Loucy (cell line): ENCODE data around the gene RBM26.

Source experiments
- H2AFZ ChIP-seq: fragments of 200-600 bp; sonication (generic); 2 replicates; pipeline ENCODE4 v1.6.0; 2016; ENCODE audit warnings: antibody characterized with exemption, mild to moderate bottlenecking, low read length, moderate library complexity
- H3F3A ChIP-seq: fragments of 200-600 bp; 2 replicates; pipeline ENCODE4 v1.6.0; 2016; ENCODE audit warnings: antibody characterized with exemption, low read depth, mild to moderate bottlenecking
- H3K27me3 ChIP-seq: fragments of 200-600 bp; sonication (generic); 2 replicates; pipeline ENCODE4 v1.6.1; 2014; ENCODE audit warnings: low read length, mild to moderate bottlenecking; ENCODE audit not compliant: insufficient read depth, poor library complexity, severe bottlenecking
- H3K36me3 ChIP-seq: fragments of 200-600 bp; sonication (generic); 2 replicates; pipeline ENCODE4 v1.6.1; 2016; ENCODE audit warnings: low read length; ENCODE audit not compliant: insufficient read depth
- H3K4me1 ChIP-seq: fragments of 200-600 bp; sonication (generic); 2 replicates; pipeline ENCODE4 v1.5.1; 2014; ENCODE audit warnings: low read length, mild to moderate bottlenecking; ENCODE audit not compliant: insufficient read depth, poor library complexity, severe bottlenecking
- H3K4me2 ChIP-seq: fragments of 200-600 bp; sonication (generic); 2 replicates; pipeline ENCODE4 v1.6.0; 2014; ENCODE audit warnings: antibody characterized with exemption, low read length, low read depth, mild to moderate bottlenecking; ENCODE audit not compliant: poor library complexity, severe bottlenecking
- H3K4me3 ChIP-seq: fragments of 200-600 bp; sonication (generic); 2 replicates; pipeline ENCODE4 v1.5.1; 2014; ENCODE audit warnings: low read length, mild to moderate bottlenecking, mixed read lengths; ENCODE audit not compliant: poor library complexity, severe bottlenecking
- H3K79me2 ChIP-seq: fragments of 200-600 bp; sonication (generic); 2 replicates; pipeline ENCODE4 v1.6.1; 2014; ENCODE audit warnings: low read length; ENCODE audit not compliant: insufficient read depth
- H3K9ac ChIP-seq: fragments of 200-600 bp; sonication (generic); 2 replicates; pipeline ENCODE4 v1.6.0; 2014; ENCODE audit warnings: mild to moderate bottlenecking, low read depth, low read length, moderate library complexity; ENCODE audit not compliant: poor library complexity, severe bottlenecking
- H3K9me2 ChIP-seq: fragments of 200-600 bp; sonication (generic); replicated peaks from 2 replicates; pipeline ENCODE4 v1.6.1; 2016; ENCODE audit warnings: low read depth, low read length, mixed read lengths
- H3K9me3 ChIP-seq: fragments of 200-600 bp; sonication (generic); 2 replicates; pipeline ENCODE4 v1.6.1; 2014; ENCODE audit warnings: mild to moderate bottlenecking, antibody characterized with exemption, low read length, low read depth; ENCODE audit not compliant: insufficient read depth
- H4K20me1 ChIP-seq: fragments of 200-600 bp; sonication (generic); 2 replicates; pipeline ENCODE4 v1.6.0; 2014; ENCODE audit warnings: antibody characterized with exemption, low read length, mild to moderate bottlenecking; ENCODE audit not compliant: insufficient read depth, poor library complexity, severe bottlenecking
- EZH2phosphoT487 ChIP-seq: fragments of 200-600 bp; IDR thresholded peaks from 2 replicates; pipeline ENCODE4 v1.6.1; 2018; ENCODE audit warnings: antibody characterized with exemption, mild to moderate bottlenecking, moderate library complexity, borderline replicate concordance
- TF ChIP-seq, protein P1 (sequence below): fragments of 200-600 bp; sonication (generic); conservative IDR thresholded peaks from 2 replicates; pipeline ENCODE4 v1.5.1; 2014; ENCODE audit warnings: mild to moderate bottlenecking, antibody characterized with exemption, low read length

The RBM26 gene

GRCh38 chr13:79360095-79360494 is 46.0 kb downstream of the RBM26 start:
- Histone ChIP-seq H3K4me2 (no peak overlapping the region), H3K27me3 (no peaks in the 10 kb centered on the region), H3K9ac (no peak overlapping the region), H3K4me1 (no peaks in the 10 kb centered on the region), H2AFZ (no peak overlapping the region), H3K9me2 (no peaks in the 10 kb centered on the region), H3F3A (no peaks in the 10 kb centered on the region), H3K4me3 (no peak overlapping the region), H4K20me1 (no peaks in the 10 kb centered on the region), H3K36me3 (peaks cover 87% of the 10 kb centered on the region), H3K9me3 (no peaks in the 10 kb centered on the region), H3K79me2 (peaks cover 6% of the 10 kb centered on the region; the same call in 1 of the 2 replicates)
- TF ChIP-seq EZH2phosphoT487, result no peak
- TF ChIP-seq, protein P1, sequence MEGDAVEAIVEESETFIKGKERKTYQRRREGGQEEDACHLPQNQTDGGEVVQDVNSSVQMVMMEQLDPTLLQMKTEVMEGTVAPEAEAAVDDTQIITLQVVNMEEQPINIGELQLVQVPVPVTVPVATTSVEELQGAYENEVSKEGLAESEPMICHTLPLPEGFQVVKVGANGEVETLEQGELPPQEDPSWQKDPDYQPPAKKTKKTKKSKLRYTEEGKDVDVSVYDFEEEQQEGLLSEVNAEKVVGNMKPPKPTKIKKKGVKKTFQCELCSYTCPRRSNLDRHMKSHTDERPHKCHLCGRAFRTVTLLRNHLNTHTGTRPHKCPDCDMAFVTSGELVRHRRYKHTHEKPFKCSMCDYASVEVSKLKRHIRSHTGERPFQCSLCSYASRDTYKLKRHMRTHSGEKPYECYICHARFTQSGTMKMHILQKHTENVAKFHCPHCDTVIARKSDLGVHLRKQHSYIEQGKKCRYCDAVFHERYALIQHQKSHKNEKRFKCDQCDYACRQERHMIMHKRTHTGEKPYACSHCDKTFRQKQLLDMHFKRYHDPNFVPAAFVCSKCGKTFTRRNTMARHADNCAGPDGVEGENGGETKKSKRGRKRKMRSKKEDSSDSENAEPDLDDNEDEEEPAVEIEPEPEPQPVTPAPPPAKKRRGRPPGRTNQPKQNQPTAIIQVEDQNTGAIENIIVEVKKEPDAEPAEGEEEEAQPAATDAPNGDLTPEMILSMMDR, result no peak

DNA sequence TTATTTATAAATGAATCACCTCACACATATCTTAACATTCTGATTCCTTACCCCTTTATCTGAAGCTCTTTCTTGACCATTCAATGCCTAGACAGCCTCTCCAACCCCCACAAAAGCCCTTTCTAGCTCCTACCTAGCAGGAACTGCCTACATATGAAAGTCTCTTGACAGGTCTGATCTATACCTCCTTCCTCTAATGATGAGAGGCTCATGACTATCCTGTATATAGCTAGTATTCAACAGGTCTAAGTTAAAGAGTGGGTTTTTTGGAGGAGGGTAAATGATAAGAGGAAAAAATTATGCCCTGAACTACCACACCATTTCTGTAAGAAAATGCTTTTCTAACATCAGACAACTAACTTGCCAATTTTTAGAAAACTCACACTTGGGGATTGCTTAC is 47.0 kb downstream of the RBM26 start:
- Histone ChIP-seq H3F3A (no peaks in the 10 kb centered on the region), H3K79me2 (peaks cover 3% of the 10 kb centered on the region; the same call in 1 of the 2 replicates), H3K27me3 (no peaks in the 10 kb centered on the region), H2AFZ (no peak overlapping the region), H3K4me1 (no peaks in the 10 kb centered on the region), H3K4me3 (no peak overlapping the region), H4K20me1 (no peaks in the 10 kb centered on the region), H3K4me2 (no peak overlapping the region), H3K9me3 (no peaks in the 10 kb centered on the region), H3K9me2 (no peaks in the 10 kb centered on the region), H3K9ac (no peak overlapping the region), H3K36me3 (peaks cover 87% of the 10 kb centered on the region)
- TF ChIP-seq, protein P1, result no peak
- TF ChIP-seq EZH2phosphoT487, result no peak

DNA sequence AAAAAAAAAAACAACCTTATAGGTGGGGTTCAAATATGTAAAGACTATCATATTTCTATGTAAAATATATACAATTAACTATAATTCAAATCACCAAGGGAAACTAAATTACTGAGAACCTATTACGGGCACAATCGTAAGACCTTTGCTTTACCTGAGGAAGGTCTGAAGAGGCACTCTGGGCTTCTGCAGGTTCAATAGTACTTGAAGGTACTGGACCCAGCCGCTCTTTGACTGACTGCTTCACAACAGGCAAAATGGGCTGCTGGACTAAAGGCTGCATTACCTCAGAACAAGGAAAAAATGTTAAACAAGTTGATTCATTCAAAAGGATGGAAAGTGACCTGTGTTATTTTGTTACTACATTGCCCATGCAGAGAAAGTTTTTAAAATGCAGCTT is 51.8 kb downstream of the RBM26 start:
- no peak overlapping the region for H3K4me2 ChIP-seq
- H3K9me2 ChIP-seq, result no peaks in the 10 kb centered on the region
- no peaks in the 10 kb centered on the region for H3K4me1 ChIP-seq
- TF ChIP-seq, protein P1, result no peak
- H3K4me3 ChIP-seq, result no peak overlapping the region
- H3K79me2 ChIP-seq, result no peaks in the 10 kb centered on the region
- H3K36me3 ChIP-seq, result peaks cover 89% of the 10 kb centered on the region
- no peak overlapping the region for H2AFZ ChIP-seq
- no peaks in the 10 kb centered on the region for H4K20me1 ChIP-seq
- H3K9ac ChIP-seq, result no peak overlapping the region
- no peaks in the 10 kb centered on the region for H3K9me3 ChIP-seq
- H3K27me3 ChIP-seq, result no peaks in the 10 kb centered on the region
- H3F3A ChIP-seq, result no peaks in the 10 kb centered on the region
